LHCN-M2 (cell line): ENCODE measurements around the gene EVI5. TPM values are rescaled to one million over a fixed set of nuclear protein-coding genes. Genes with fewer than 3 reads are reported as not detected.

Source experiments
- DNase-seq: peaks from one replicate; pipeline ENCODE4 v3.0.0-alpha.2; 2012; ENCODE audit warnings: low read depth
- polyA plus RNA-seq: library from polyadenylated mRNA; unstranded; fragments of >200 nt; gene quantifications from one replicate; pipeline ENCODE4 v1.2.1, GENCODE V29; 2012; ENCODE audit warnings: missing spikeins
- total RNA-seq: library from RNA; depleted of rRNA; stranded (reverse); fragments of >200 nt; gene quantifications from 2 replicates; pipeline ENCODE4 v1.2.3, GENCODE V29; 2014; rRNA removed

Gene EVI5
- total RNA-seq, result 11.4 and 15.6 TPM in 2 replicates
- 5.8 TPM for polyA plus RNA-seq

GRCh38 chr1:92784639-92785500 lies at the start of gene EVI5:
EVI5 (minus strand) TSS chr1:92785108; CDS start chr1:92736546, 48,562 bp downstream.
- DNase-seq, result peak; percentile 93

GRCh38 chr1:92834617-92835016 lies 49.7 kb upstream of the EVI5 start:
- DNase-seq, result no peak

- no peak for DNase-seq
These were observed 48.9 kb upstream of the EVI5 start for GRCh38 chr1:92833840-92834239.

- no peak for DNase-seq
These were observed 47.7 kb upstream of the EVI5 start for GRCh38 chr1:92832537-92833114.

GRCh38 chr1:92831762-92832536 lies 47.0 kb upstream of the EVI5 start, which contains the start of gene RPL5:
RPL5 (plus strand) TSS chr1:92832040; CDS start chr1:92832115, 75 bp downstream.
- DNase-seq, result peak; percentile 96

- no peak for DNase-seq
These were observed 46.5 kb upstream of the EVI5 start for GRCh38 chr1:92831368-92831761.

- no peak for DNase-seq
These were observed 41.9 kb upstream of the EVI5 start for GRCh38 chr1:92826792-92827191.

GRCh38 chr1:92822879-92823278 lies 38.0 kb upstream of the EVI5 start:
- peak; percentile 27 for DNase-seq

- no peak for DNase-seq
These were observed 35.6 kb upstream of the EVI5 start for GRCh38 chr1:92820551-92820950.

- DNase-seq, result peak; percentile 25
These were observed 35.1 kb upstream of the EVI5 start for GRCh38 chr1:92820024-92820423.

GRCh38 chr1:92817986-92818764 lies 33.3 kb upstream of the EVI5 start:
- peak; percentile 45 for DNase-seq

GRCh38 chr1:92817137-92817697 lies 32.3 kb upstream of the EVI5 start:
- no peak for DNase-seq

- DNase-seq, result no peak
These were observed 31.8 kb upstream of the EVI5 start for GRCh38 chr1:92816732-92817131.

- no peak for DNase-seq
These were observed 23.5 kb upstream of the EVI5 start for GRCh38 chr1:92808381-92808780.

GRCh38 chr1:92805216-92805615 lies 20.3 kb upstream of the EVI5 start:
- DNase-seq, result no peak

GRCh38 chr1:92804721-92805201 lies 19.9 kb upstream of the EVI5 start:
- peak; percentile 93 for DNase-seq

GRCh38 chr1:92803140-92803887 lies 18.4 kb upstream of the EVI5 start:
- DNase-seq, result no peak

GRCh38 chr1:92797961-92798360 lies 13.1 kb upstream of the EVI5 start:
- DNase-seq, result no peak

GRCh38 chr1:92797297-92797696 lies 12.4 kb upstream of the EVI5 start:
- DNase-seq, result peak; percentile 29

- DNase-seq, result peak; percentile 51
These were observed 10.3 kb upstream of the EVI5 start for GRCh38 chr1:92795166-92795565.
